Activated CD4-positive, alpha-beta memory T cell treated with anti-CD3 and anti-CD28 coated beads for 36 hours (primary cell): ENCODE data around the gene NDUFS1. TPM values are rescaled to one million over a fixed set of nuclear protein-coding genes. Genes with fewer than 3 reads are reported as not detected.
A peak's percentile ranks its signal among the peaks of the same experiment; 100 is the strongest.
"Not testable (repeated sequence)": the region's sequence is repeated elsewhere in the genome, so short reads cannot be mapped to it uniquely, and the experiment has no call there.

Source experiments
- CTCF ChIA-PET: fragments of 350-600 bp; sonication (Branson Sonifier 250); formaldehyde crosslinking; loops from one replicate; lab custom pipeline; 2021; ENCODE audit warnings: antibody characterized with exemption, inconsistent platforms; lab: Charles Lee
- POLR2A ChIA-PET: fragments of 350-600 bp; sonication (Branson Sonifier 250); formaldehyde crosslinking; loops from one replicate; lab custom pipeline; 2021; ENCODE audit warnings: antibody characterized with exemption; lab: Charles Lee
- DNase-seq: peaks from one replicate; pipeline ENCODE4 v3.0.0-alpha.2; 2020
- H3K27ac Mint-ChIP-seq: one replicate; pipeline ENCODE4 v1.8.0; 2021; ENCODE audit warnings: mixed read lengths
- H3K27me3 Mint-ChIP-seq: one replicate; pipeline ENCODE4 v1.8.0; 2021; ENCODE audit warnings: mixed read lengths
- H3K36me3 Mint-ChIP-seq: one replicate; pipeline ENCODE4 v1.8.0; 2021; ENCODE audit warnings: mixed read lengths
- H3K4me1 Mint-ChIP-seq: one replicate; pipeline ENCODE4 v1.8.0; 2021; ENCODE audit warnings: low read depth, mixed read lengths
- H3K4me3 Mint-ChIP-seq: one replicate; pipeline ENCODE4 v1.8.0; 2021; ENCODE audit warnings: mild to moderate bottlenecking, mixed read lengths
- H3K9me3 Mint-ChIP-seq: one replicate; pipeline ENCODE4 v1.8.0; 2021; ENCODE audit warnings: mixed read lengths
- intact Hi-C: fragments of 100-400 bp; cut with micrococcal nuclease; formaldehyde crosslinking; loops from one replicate; pipeline ENCODE4 v1.15.1; 2023
- total RNA-seq, 2 experiments: library from RNA; stranded (reverse); gene quantifications; one replicate each; pipeline ENCODE4 v1.2.3, GENCODE V29; 2021

Gene NDUFS1
- total RNA-seq, 2 experiments from 2014 or later, result 79.2 to 80.8 TPM

- CTCF ChIA-PET, result interaction anchor here (1.4 to 1.5 kb wide), 2 partner anchors 77 to 100 kb away, joined by 3 to 7 read pairs; no protein-coding TSS in a partner anchor
- Mint-ChIP-seq H3K27me3 (no peaks in the 10 kb centered on the region), H3K4me1 (peaks cover 52% of the 10 kb centered on the region), H3K27ac (peak overlapping the region; percentile 97), H3K36me3 (peaks cover 51% of the 10 kb centered on the region), H3K4me3 (peak overlapping the region; percentile 96), H3K9me3 (no peaks in the 10 kb centered on the region)
- POLR2A ChIA-PET, result interaction anchor here (0.8 kb wide), 1 partner anchor 147 kb away, joined by 3 read pairs; no protein-coding TSS in a partner anchor
- DNase-seq, result peak; percentile 15
- intact Hi-C loops, result loop anchor here (5.0 to 10.0 kb wide), 2 partner anchors 282 to 395 kb away; partner anchors contain the start of gene ADAM23
Measured at GRCh38 chr2:206160125-206160806, 1.0 kb upstream of the NDUFS1 start.

GRCh38 chr2:206158563-206159345 lies 490 bp downstream of the NDUFS1 start:
- H3K9me3 Mint-ChIP-seq, result no peaks in the 10 kb centered on the region
- peaks cover 46% of the 10 kb centered on the region for H3K36me3 Mint-ChIP-seq
- DNase-seq, result no peak
- ChIA-PET POLR2A (interaction anchor here (1.0 kb wide), 2 partner anchors 69 to 73 kb away, joined by 3 read pairs; partner anchors contain the start of gene INO80D), CTCF (no interaction called here)
- intact Hi-C loops, result loop anchor here (1.0 to 5.0 kb wide), 5 partner anchors 72 to 1369 kb away; partner anchors contain the start of genes CREB1, FASTKD2, INO80D and KLF7
- H3K27me3 Mint-ChIP-seq, result no peaks in the 10 kb centered on the region
- peaks cover 54% of the 10 kb centered on the region for H3K4me1 Mint-ChIP-seq
- H3K4me3 Mint-ChIP-seq, result peak overlapping the region; percentile 96
- peak overlapping the region; percentile 97 for H3K27ac Mint-ChIP-seq

GRCh38 chr2:206157014-206157413 lies 2.2 kb downstream of the NDUFS1 start:
- H3K4me3 Mint-ChIP-seq, H3K27me3 Mint-ChIP-seq, H3K9me3 Mint-ChIP-seq, POLR2A ChIA-PET, H3K27ac Mint-ChIP-seq, DNase-seq: not testable (repeated sequence)
- Mint-ChIP-seq H3K36me3 (peaks cover 28% of the 10 kb centered on the region), H3K4me1 (peaks cover 37% of the 10 kb centered on the region)
- CTCF ChIA-PET, result interaction anchor here (1.0 kb wide), 1 partner anchor 209 kb away, joined by 3 read pairs; no protein-coding TSS in a partner anchor
- intact Hi-C loops, result loop anchor here (5.0 kb wide), 2 partner anchors 1010 to 1370 kb away; partner anchors contain the start of genes CREB1 and KLF7

- POLR2A ChIA-PET, result no interaction called here
- no peak overlapping the region for H3K27ac Mint-ChIP-seq
Measured at GRCh38 chr2:206154197-206154596, 5.0 kb downstream of the NDUFS1 start.

GRCh38 chr2:206150631-206151030 lies 8.6 kb downstream of the NDUFS1 start:
- H3K27me3 Mint-ChIP-seq, result no peaks in the 10 kb centered on the region
- peaks cover 13% of the 10 kb centered on the region for H3K4me1 Mint-ChIP-seq
- H3K27ac Mint-ChIP-seq, result no peak overlapping the region
- H3K9me3 Mint-ChIP-seq, result no peaks in the 10 kb centered on the region
- ChIA-PET CTCF (no interaction called here), POLR2A (no interaction called here)
- no peak for DNase-seq
- intact Hi-C loops, result no loop called here
- H3K36me3 Mint-ChIP-seq, result peaks cover 19% of the 10 kb centered on the region
- H3K4me3 Mint-ChIP-seq, result no peak overlapping the region

More at GRCh38 chr2:206154197-206154596, 5.0 kb downstream of the NDUFS1 start:
- peaks cover 33% of the 10 kb centered on the region for H3K4me1 Mint-ChIP-seq
- no peak for DNase-seq
- intact Hi-C loops, result no loop called here
- H3K36me3 Mint-ChIP-seq, result peaks cover 9% of the 10 kb centered on the region
- no peak overlapping the region for H3K4me3 Mint-ChIP-seq
- no peaks in the 10 kb centered on the region for H3K9me3 Mint-ChIP-seq
- H3K27me3 Mint-ChIP-seq, result no peaks in the 10 kb centered on the region
- CTCF ChIA-PET, result interaction anchor here (1.1 kb wide), 1 partner anchor 10 kb away, joined by 4 read pairs; no protein-coding TSS in a partner anchor

- Mint-ChIP-seq H3K9me3 (no peaks in the 10 kb centered on the region), H3K36me3 (peaks cover 22% of the 10 kb centered on the region), H3K4me3 (no peak overlapping the region), H3K4me1 (peaks cover 13% of the 10 kb centered on the region), H3K27ac (no peak overlapping the region), H3K27me3 (no peaks in the 10 kb centered on the region)
- POLR2A ChIA-PET, result no interaction called here
- no peak for DNase-seq
- intact Hi-C loops, result no loop called here
- CTCF ChIA-PET, result no interaction called here
Measured at GRCh38 chr2:206150168-206150567, 9.1 kb downstream of the NDUFS1 start.

GRCh38 chr2:206149330-206149729 lies 9.9 kb downstream of the NDUFS1 start:
- no peak overlapping the region for H3K27ac Mint-ChIP-seq
- H3K9me3 Mint-ChIP-seq, result no peaks in the 10 kb centered on the region
- ChIA-PET POLR2A (no interaction called here), CTCF (no interaction called here)
- peaks cover 23% of the 10 kb centered on the region for H3K36me3 Mint-ChIP-seq
- H3K4me1 Mint-ChIP-seq, result peaks cover 11% of the 10 kb centered on the region
- H3K4me3 Mint-ChIP-seq, result no peak overlapping the region
- no peak for DNase-seq
- intact Hi-C loops, result no loop called here
- no peaks in the 10 kb centered on the region for H3K27me3 Mint-ChIP-seq

- Mint-ChIP-seq H3K36me3 (peaks cover 33% of the 10 kb centered on the region), H3K9me3 (no peaks in the 10 kb centered on the region), H3K27ac (peak overlapping the region; percentile 28), H3K4me3 (no peak overlapping the region), H3K27me3 (no peaks in the 10 kb centered on the region), H3K4me1 (no peaks in the 10 kb centered on the region)
- ChIA-PET CTCF (no interaction called here), POLR2A (interaction anchor here (0.6 kb wide), 1 partner anchor 14 kb away, joined by 3 read pairs; the partner anchor contains the start of gene EEF1B2)
- no peak for DNase-seq
- intact Hi-C loops, result no loop called here
Measured at GRCh38 chr2:206145665-206146064, 13.6 kb downstream of the NDUFS1 start.

GRCh38 chr2:206144383-206144782 lies 14.9 kb downstream of the NDUFS1 start:
- CTCF ChIA-PET, result no interaction called here
- intact Hi-C loops, result no loop called here
- Mint-ChIP-seq H3K9me3 (no peaks in the 10 kb centered on the region), H3K27me3 (no peaks in the 10 kb centered on the region), H3K36me3 (peaks cover 37% of the 10 kb centered on the region), H3K4me3 (no peak overlapping the region), H3K27ac (no peak overlapping the region), H3K4me1 (no peaks in the 10 kb centered on the region)
- POLR2A ChIA-PET, result no interaction called here
- DNase-seq, result no peak

GRCh38 chr2:206143451-206143850 lies 15.8 kb downstream of the NDUFS1 start:
- Mint-ChIP-seq H3K9me3 (no peaks in the 10 kb centered on the region), H3K27me3 (no peaks in the 10 kb centered on the region), H3K27ac (no peak overlapping the region), H3K36me3 (peaks cover 33% of the 10 kb centered on the region), H3K4me3 (no peak overlapping the region), H3K4me1 (no peaks in the 10 kb centered on the region)
- intact Hi-C loops, result no loop called here
- POLR2A ChIA-PET, result no interaction called here
- CTCF ChIA-PET, result interaction anchor here (0.6 kb wide), 1 partner anchor 20 kb away, joined by 3 read pairs; no protein-coding TSS in a partner anchor
- DNase-seq, result no peak

- ChIA-PET CTCF (interaction anchor here (0.5 kb wide), 1 partner anchor 9 kb away, joined by 3 read pairs; no protein-coding TSS in a partner anchor), POLR2A (no interaction called here)
- H3K36me3 Mint-ChIP-seq, result peaks cover 28% of the 10 kb centered on the region
Measured at GRCh38 chr2:206127656-206128055, 31.6 kb downstream of the NDUFS1 start.

GRCh38 chr2:206125901-206126300 lies 33.3 kb downstream of the NDUFS1 start:
- intact Hi-C loops, result no loop called here
- Mint-ChIP-seq H3K36me3 (peaks cover 44% of the 10 kb centered on the region), H3K27ac (no peak overlapping the region), H3K4me3 (no peak overlapping the region), H3K4me1 (no peaks in the 10 kb centered on the region), H3K9me3 (peaks cover 5% of the 10 kb centered on the region), H3K27me3 (no peaks in the 10 kb centered on the region)
- no peak for DNase-seq
- ChIA-PET POLR2A (no interaction called here), CTCF (no interaction called here)

More at GRCh38 chr2:206127656-206128055, 31.6 kb downstream of the NDUFS1 start:
- no peaks in the 10 kb centered on the region for H3K27me3 Mint-ChIP-seq
- H3K4me1 Mint-ChIP-seq, result no peaks in the 10 kb centered on the region
- intact Hi-C loops, result no loop called here
- no peak overlapping the region for H3K27ac Mint-ChIP-seq
- H3K9me3 Mint-ChIP-seq, result no peaks in the 10 kb centered on the region
- no peak for DNase-seq
- H3K4me3 Mint-ChIP-seq, result no peak overlapping the region
